Small intestine (tissue), 7 donors: ENCODE data around the gene PDK2. TPM values are rescaled to one million over a fixed set of nuclear protein-coding genes. Genes with fewer than 3 reads are reported as not detected.

ENCODE experiments used
- DNase-seq, 2 donors: peaks; one replicate each; pipeline versions ENCODE4 v3.0.0 to v3.0.0-alpha.2; 2013
- FAIRE-seq: peaks from 2 replicates; lab custom pipeline; 2012; peaks lifted over from hg19 to GRCh38; lab: Jason Lieb, UNC
- H3K27ac ChIP-seq, 3 donors: one replicate each; pipeline ENCODE4 v1.5.1; 2013; ENCODE audit warnings: low read length in 2 of 3, mild to moderate bottlenecking in 2 of 3, control low read depth in 1 of 3, inconsistent platforms in 1 of 3, low read depth in 1 of 3, moderate library complexity in 1 of 3
- H3K27me3 ChIP-seq, 3 donors: one replicate each; pipeline ENCODE4 v1.6.1; 2013; ENCODE audit warnings: low read length in 3 of 3, inconsistent platforms in 1 of 3; ENCODE audit not compliant: control insufficient read depth in 3 of 3, insufficient read depth in 3 of 3
- H3K36me3 ChIP-seq, 3 donors: one replicate each; pipeline ENCODE4 v1.6.1; 2013; ENCODE audit warnings: low read length in 3 of 3, inconsistent platforms in 1 of 3, low read depth in 1 of 3, mild to moderate bottlenecking in 1 of 3, moderate library complexity in 1 of 3; ENCODE audit not compliant: control insufficient read depth in 3 of 3, insufficient read depth in 2 of 3
- H3K4me1 ChIP-seq, 3 donors: one replicate each; pipeline ENCODE4 v1.6.1; 2013; ENCODE audit warnings: low read length in 2 of 3, inconsistent platforms in 1 of 3, low read depth in 1 of 3, mild to moderate bottlenecking in 1 of 3, moderate library complexity in 1 of 3; ENCODE audit not compliant: control insufficient read depth in 3 of 3, insufficient read depth in 2 of 3
- H3K4me3 ChIP-seq, 3 donors: one replicate each; pipeline ENCODE4 v1.5.1; 2013; ENCODE audit warnings: low read length in 3 of 3, control low read depth in 1 of 3, inconsistent platforms in 1 of 3, low read depth in 1 of 3, mild to moderate bottlenecking in 1 of 3, moderate library complexity in 1 of 3
- H3K9me3 ChIP-seq, 2 donors: one replicate each; pipeline ENCODE4 v1.6.1; 2013; ENCODE audit warnings: low read depth in 1 of 2, low read length in 1 of 2; ENCODE audit not compliant: control insufficient read depth in 2 of 2, insufficient read depth in 1 of 2
- WGBS, 3 donors: extraction: QIAGEN DNeasy Blood & Tissue Kit; methylation state at CpG; one replicate each; pipeline ENCODE4 v1.1.7; 2013; 5-methylcytosine and 5-hydroxymethylcytosine counted together
- polyA plus RNA-seq, 4 donors: library from polyadenylated mRNA; stranded (reverse) in 3 of 4; unstranded in 1 of 4; fragments of 200-250 nt in 3 of 4; fragments of 120-200 nt in 1 of 4; gene quantifications; one replicate each; pipeline versions ENCODE4 v1.2.1 to v1.2.3, GENCODE V29; 2013
- donor health status: healthy with polysubstance abuse.
- donor health status: control.
- donor health status: control.
- donor health status: Bipolar disorder and iron deficiency.
- donor health status: healthy.

The PDK2 gene
- polyA plus RNA-seq, 4 donors, result 27.2 to 125 (median 36.8) TPM

GRCh38 chr17:50096092-50096491 lies 941 bp downstream of the PDK2 start:
- Histone ChIP-seq H3K27ac (peak overlapping the region; percentile 73 to 87 (median 76)), H3K9me3 (no peaks in the 10 kb centered on the region), H3K27me3 (no peaks in the 10 kb centered on the region), H3K4me1 (peaks cover 7 to 49% (median 7%) of the 10 kb centered on the region in 3 donors), H3K4me3 (peak overlapping the region in 2 of 3 donors; percentile 77 to 93), H3K36me3 (peaks cover 0 to 44% (median 6%) of the 10 kb centered on the region in 3 donors)
- DNase-seq, result peak in 1 of 2 donors; percentile 37
- FAIRE-seq, result no peak
- 6 to 26% (median 25%) methylated on average over 6 of the region's 6 CpGs for WGBS, 3 donors

- 29 to 64% (median 63%) methylated on average over 3 of the region's 3 CpGs for WGBS, 3 donors
- Histone ChIP-seq H3K36me3 (peaks cover 0 to 41% (median 6%) of the 10 kb centered on the region in 3 donors), H3K4me1 (peaks cover 7 to 56% (median 9%) of the 10 kb centered on the region in 3 donors), H3K27me3 (no peaks in the 10 kb centered on the region), H3K27ac (peak overlapping the region in 2 of 3 donors; percentile 2 to 76), H3K4me3 (peak overlapping the region in 2 of 3 donors; percentile 77 to 93), H3K9me3 (no peaks in the 10 kb centered on the region)
- FAIRE-seq, result no peak
- DNase-seq, result no peak
Observed at GRCh38 chr17:50096758-50097157, 1.6 kb downstream of the PDK2 start.

- WGBS, 3 donors, result 28 to 70% (median 53%) methylated on average over 7 of the region's 7 CpGs
- Histone ChIP-seq H3K27me3 (no peaks in the 10 kb centered on the region), H3K4me1 (peaks cover 7 to 62% (median 9%) of the 10 kb centered on the region in 3 donors), H3K27ac (peak overlapping the region in 2 of 3 donors; percentile 2), H3K4me3 (no peak overlapping the region), H3K9me3 (no peaks in the 10 kb centered on the region), H3K36me3 (peaks cover 0 to 43% (median 6%) of the 10 kb centered on the region in 3 donors)
- DNase-seq (no peak), FAIRE-seq (no peak)
Observed at GRCh38 chr17:50097455-50097854, 2.3 kb downstream of the PDK2 start.

GRCh38 chr17:50097926-50098325 lies 2.8 kb downstream of the PDK2 start:
- FAIRE-seq, result no peak
- WGBS, 3 donors, result 6 to 61% (median 46%) methylated on average over 4 of the region's 4 CpGs
- peaks cover 0 to 48% (median 6%) of the 10 kb centered on the region in 3 donors for H3K36me3 ChIP-seq

GRCh38 chr17:50098583-50098982 lies 3.4 kb downstream of the PDK2 start:
- no peaks in the 10 kb centered on the region for H3K27me3 ChIP-seq
- H3K4me1 ChIP-seq, result peaks cover 7 to 73% (median 9%) of the 10 kb centered on the region in 3 donors
- WGBS, 3 donors, result 75 to 81% (median 80%) methylated on average over 4 of the region's 4 CpGs
- peak overlapping the region in 1 of 3 donors; percentile 39 for H3K27ac ChIP-seq
- H3K36me3 ChIP-seq, result peaks cover 0 to 53% (median 6%) of the 10 kb centered on the region in 3 donors
- DNase-seq (no peak), FAIRE-seq (no peak)
- H3K9me3 ChIP-seq, result no peaks in the 10 kb centered on the region
- no peak overlapping the region for H3K4me3 ChIP-seq

More at GRCh38 chr17:50097926-50098325, 2.8 kb downstream of the PDK2 start:
- Histone ChIP-seq H3K4me3 (no peak overlapping the region), H3K27ac (peak overlapping the region in 2 of 3 donors; percentile 2 to 39), H3K4me1 (peaks cover 7 to 67% (median 9%) of the 10 kb centered on the region in 3 donors), H3K27me3 (no peaks in the 10 kb centered on the region), H3K9me3 (no peaks in the 10 kb centered on the region)
- DNase-seq, result peak; percentile 56 to 67

- 51 to 77% (median 75%) methylated on average over 5 of the region's 5 CpGs for WGBS, 3 donors
- Histone ChIP-seq H3K4me1 (peaks cover 7 to 77% (median 9%) of the 10 kb centered on the region in 3 donors), H3K36me3 (peaks cover 0 to 57% (median 6%) of the 10 kb centered on the region in 3 donors), H3K9me3 (no peaks in the 10 kb centered on the region), H3K4me3 (no peak overlapping the region), H3K27ac (peak overlapping the region in 1 of 3 donors; percentile 39), H3K27me3 (no peaks in the 10 kb centered on the region)
- no peak for DNase-seq
- FAIRE-seq, result no peak
Observed at GRCh38 chr17:50099003-50099402, 3.9 kb downstream of the PDK2 start.

- H3K4me1 ChIP-seq, result peaks cover 7 to 77% (median 9%) of the 10 kb centered on the region in 3 donors
- no peak for FAIRE-seq
- H3K27ac ChIP-seq, result peak overlapping the region; percentile 11 to 93 (median 90)
- 18 to 55% (median 25%) methylated on average over 5 of the region's 5 CpGs for WGBS, 3 donors
- H3K36me3 ChIP-seq, result peaks cover 0 to 72% (median 9%) of the 10 kb centered on the region in 3 donors
- H3K9me3 ChIP-seq, result no peaks in the 10 kb centered on the region
- peak; percentile 68 to 77 for DNase-seq
- H3K27me3 ChIP-seq, result no peaks in the 10 kb centered on the region
- H3K4me3 ChIP-seq, result no peak overlapping the region
Observed at GRCh38 chr17:50100480-50100883, 5.3 kb downstream of the PDK2 start.

- Histone ChIP-seq H3K4me1 (peaks cover 5 to 77% (median 9%) of the 10 kb centered on the region in 3 donors), H3K27me3 (no peaks in the 10 kb centered on the region), H3K4me3 (peak overlapping the region in 1 of 3 donors; percentile 5), H3K9me3 (no peaks in the 10 kb centered on the region), H3K27ac (peak overlapping the region; percentile 90 to 93 (median 92)), H3K36me3 (peaks cover 0 to 76% (median 10%) of the 10 kb centered on the region in 3 donors)
- DNase-seq (no peak), FAIRE-seq (no peak)
- WGBS, 3 donors, result 19 to 61% (median 47%) methylated on average over 15 of the region's 15 CpGs
Observed at GRCh38 chr17:50100921-50101345, 5.8 kb downstream of the PDK2 start.
